ENCODE data around the gene SRP68.

GRCh38 chr17:76082326-76083251 is 10.3 kb upstream of the SRP68 start:
- TF ChIP-seq CTCF (IDR thresholded peaks at IDR 0.05; ENCODE audit: low read length) (no peak), EZH2 (IDR thresholded peaks at IDR 0.05; ENCODE audit: borderline replicate concordance, low read length) (no peak)
